ENCODE data around the gene PML. TPM values are rescaled to one million over a fixed set of nuclear protein-coding genes. Genes with fewer than 3 reads are reported as not detected.

The PML gene, protein sequence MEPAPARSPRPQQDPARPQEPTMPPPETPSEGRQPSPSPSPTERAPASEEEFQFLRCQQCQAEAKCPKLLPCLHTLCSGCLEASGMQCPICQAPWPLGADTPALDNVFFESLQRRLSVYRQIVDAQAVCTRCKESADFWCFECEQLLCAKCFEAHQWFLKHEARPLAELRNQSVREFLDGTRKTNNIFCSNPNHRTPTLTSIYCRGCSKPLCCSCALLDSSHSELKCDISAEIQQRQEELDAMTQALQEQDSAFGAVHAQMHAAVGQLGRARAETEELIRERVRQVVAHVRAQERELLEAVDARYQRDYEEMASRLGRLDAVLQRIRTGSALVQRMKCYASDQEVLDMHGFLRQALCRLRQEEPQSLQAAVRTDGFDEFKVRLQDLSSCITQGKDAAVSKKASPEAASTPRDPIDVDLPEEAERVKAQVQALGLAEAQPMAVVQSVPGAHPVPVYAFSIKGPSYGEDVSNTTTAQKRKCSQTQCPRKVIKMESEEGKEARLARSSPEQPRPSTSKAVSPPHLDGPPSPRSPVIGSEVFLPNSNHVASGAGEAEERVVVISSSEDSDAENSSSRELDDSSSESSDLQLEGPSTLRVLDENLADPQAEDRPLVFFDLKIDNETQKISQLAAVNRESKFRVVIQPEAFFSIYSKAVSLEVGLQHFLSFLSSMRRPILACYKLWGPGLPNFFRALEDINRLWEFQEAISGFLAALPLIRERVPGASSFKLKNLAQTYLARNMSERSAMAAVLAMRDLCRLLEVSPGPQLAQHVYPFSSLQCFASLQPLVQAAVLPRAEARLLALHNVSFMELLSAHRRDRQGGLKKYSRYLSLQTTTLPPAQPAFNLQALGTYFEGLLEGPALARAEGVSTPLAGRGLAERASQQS
- total RNA-seq (2014; rRNA removed; shearing (Covaris generic)) = 26.3 and 27.0 TPM in 2 replicates

DNA sequence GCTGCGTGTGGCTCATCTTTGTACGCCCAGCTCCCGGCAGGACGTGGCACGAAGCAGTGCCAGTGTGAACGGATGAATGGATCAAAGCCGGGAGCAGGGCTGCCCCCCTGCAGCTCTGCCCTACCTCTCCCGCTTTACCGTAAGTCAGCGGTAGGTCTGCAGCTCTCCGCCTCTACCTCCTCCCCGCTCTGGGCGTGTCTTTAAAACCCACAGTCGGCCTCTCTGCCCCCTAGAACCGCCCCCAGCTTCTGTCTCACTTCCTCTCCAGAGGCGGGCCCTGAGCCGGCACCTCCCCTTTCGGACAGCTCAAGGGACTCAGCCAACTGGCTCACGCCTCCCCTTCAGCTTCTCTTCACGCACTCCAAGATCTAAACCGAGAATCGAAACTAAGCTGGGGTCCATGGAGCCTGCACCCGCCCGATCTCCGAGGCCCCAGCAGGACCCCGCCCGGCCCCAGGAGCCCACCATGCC, at the start of gene PML:
Gene PML, plus strand, starts transcription at position 304 of the 471 bp plus-strand sequence. Its CDS starts 97 bp downstream, at position 401.

DNA sequence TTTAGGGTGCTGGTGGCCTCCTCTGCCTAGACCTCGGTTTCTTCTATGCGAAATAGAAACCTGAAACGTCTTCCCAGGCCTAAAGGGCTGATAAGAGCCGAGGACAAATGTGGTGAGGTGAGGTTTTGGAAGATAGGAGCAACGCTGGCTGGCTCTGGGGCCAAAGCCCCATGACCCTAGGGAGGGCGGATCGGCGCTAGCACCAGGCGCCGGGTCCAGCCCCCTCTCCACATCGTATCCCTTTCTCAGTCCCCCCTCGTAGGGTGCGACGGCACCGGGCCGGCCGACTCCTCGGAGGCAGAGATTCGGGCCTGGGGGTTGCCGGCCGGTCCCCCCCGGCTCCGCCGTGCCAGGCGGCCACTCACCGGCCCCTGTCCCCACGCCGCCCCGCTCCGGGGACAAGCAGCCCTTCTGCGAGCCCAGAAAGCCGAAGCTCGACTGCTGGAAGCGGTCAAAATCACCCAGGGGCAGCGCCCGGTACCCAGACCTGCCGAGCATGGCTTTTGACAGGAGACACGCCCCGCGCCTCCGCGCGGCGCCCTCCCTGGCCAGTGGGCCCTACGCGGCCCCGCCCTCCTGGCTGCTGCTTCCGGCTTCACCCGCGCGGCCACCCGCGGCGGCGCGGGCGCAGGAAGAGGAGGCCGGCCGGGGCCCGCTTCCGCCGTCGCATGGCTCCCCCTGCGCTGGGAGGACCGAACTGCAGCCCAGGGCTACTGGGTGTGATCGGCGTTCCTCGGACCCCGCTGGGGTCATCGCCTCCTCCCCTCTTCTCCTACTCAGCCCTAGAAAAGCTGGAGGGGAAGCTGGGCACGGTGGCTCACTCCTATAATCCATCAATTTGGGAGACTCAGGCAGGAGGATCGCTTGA, 2.6 kb upstream of the PML start, which contains the start of gene STOML1:
Gene STOML1, minus strand, starts transcription at position 570 of the 868 bp plus-strand sequence. Its CDS starts 72 bp downstream, at position 498.

DNA sequence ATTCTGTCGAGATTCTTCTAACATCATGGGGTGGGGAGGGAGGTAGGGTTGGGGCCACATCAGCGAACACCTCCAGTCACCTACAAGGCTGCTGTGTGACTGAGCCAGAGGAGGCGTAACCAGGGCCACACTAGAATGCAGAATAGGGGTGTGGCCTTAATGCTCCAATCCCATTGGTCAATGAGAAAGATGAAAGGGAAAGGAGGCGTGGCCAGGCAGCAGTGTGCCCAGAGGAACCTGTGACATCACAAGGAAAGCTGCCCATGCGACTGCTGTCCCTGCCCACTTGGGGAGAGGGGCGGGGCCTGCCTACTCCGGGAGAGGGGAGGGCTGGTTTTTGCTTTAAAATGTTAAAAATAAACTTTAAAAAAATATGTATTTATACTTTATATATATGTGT, 87.9 kb downstream of the PML start, which contains the start of gene GOLGA6A:
Gene GOLGA6A, minus strand, starts transcription at position 101 of the 400 bp plus-strand sequence. Its CDS starts 41 bp downstream, at position 60.

Small RNA genes lying within 50 kb of the gene (small RNA-seq; reads per million reads assigned to genes)
- not detected for gene RN7SL429P

Other genes with a start within 250 kb of the PML start
- gene INSYN1, start 241.4 kb upstream of the PML start, total RNA-seq (2014; rRNA removed; shearing (Covaris generic)) = 2.1 and 2.6 TPM in 2 replicates
- gene TBC1D21, start 121.2 kb upstream of the PML start, total RNA-seq (2014; rRNA removed; shearing (Covaris generic)) = not detected in 2 replicates
- 0.21 and 1.1 TPM in 2 replicates for gene LOXL1, start 68.3 kb upstream of the PML start, total RNA-seq (2014; rRNA removed; shearing (Covaris generic))
- gene STOML1, start 2.4 kb upstream of the PML start, total RNA-seq (2014; rRNA removed; shearing (Covaris generic)) = 13.1 and 13.3 TPM in 2 replicates
- gene GOLGA6A, start 87.8 kb downstream of the PML start, total RNA-seq (2014; rRNA removed; shearing (Covaris generic)) = 2.4 TPM in 1 of 2 replicates, not detected in the other
- 2.8 TPM in 1 of 2 replicates, not detected in the other for gene ISLR2, start 135.9 kb downstream of the PML start, total RNA-seq (2014; rRNA removed; shearing (Covaris generic))
- gene ISLR, start 179.0 kb downstream of the PML start, total RNA-seq (2014; rRNA removed; shearing (Covaris generic)) = 0.08 TPM in 1 of 2 replicates, not detected in the other
- gene STRA6, start 208.1 kb downstream of the PML start, total RNA-seq (2014; rRNA removed; shearing (Covaris generic)) = 44.3 and 45.8 TPM in 2 replicates
- 1.5 and 3.7 TPM in 2 replicates for gene CCDC33, start 241.6 kb downstream of the PML start, total RNA-seq (2014; rRNA removed; shearing (Covaris generic))

All from A375 (cell line).